ENCODE data around the gene BRAF. TPM values are rescaled to one million over a fixed set of nuclear protein-coding genes. Genes with fewer than 3 reads are reported as not detected.
A peak's percentile ranks its signal among the peaks of the same experiment; 100 is the strongest.
"Not testable (repeated sequence)": the region's sequence is repeated elsewhere in the genome, so short reads cannot be mapped to it uniquely, and the experiment has no call there.

Gene BRAF
- total RNA-seq, 2 experiments from 2014 or later, result 49.9 to 57.8 TPM

GRCh38 chr7:140671966-140672365 is 252.8 kb downstream of the BRAF start:
- peak overlapping the region; percentile 85 for H3K4me3 Mint-ChIP-seq
- H3K4me1 Mint-ChIP-seq (ENCODE audit: low read depth), result peaks cover 32% of the 10 kb centered on the region
- ChIA-PET CTCF (no interaction called here), POLR2A (interaction anchor here (1.7 kb wide), 2 partner anchors 24 to 28 kb away, joined by 4 to 13 read pairs; partner anchors contain the start of gene NDUFB2)
- peak in 1 of 14 experiments; percentile 12 for DNase-seq
- H3K27ac Mint-ChIP-seq, result peak overlapping the region; percentile 79
- H3K9me3 Mint-ChIP-seq, result no peaks in the 10 kb centered on the region
- no peak overlapping the region for H3K27ac ChIP-seq (ENCODE audit: low read depth in 1 of 2, low read length in 2 of 2)
- no peaks in the 10 kb centered on the region for H3K9me3 ChIP-seq (ENCODE audit: control insufficient read depth in 1 of 2, insufficient read depth in 1 of 2, low read length in 2 of 2)
- intact Hi-C loops (cut with DNase I, micrococcal nuclease), result loop anchor here (2.0 to 5.0 kb wide), 5 partner anchors 193 to 345 kb away; partner anchors contain the start of genes MKRN1 (in 2 of the 2), BRAF (in 1 of the 2) and RAB19 (in 1 of the 2)
- H3K4me1 ChIP-seq (ENCODE audit: insufficient read depth, low read length), result peaks cover 29% of the 10 kb centered on the region
- H3K27me3 Mint-ChIP-seq, result no peaks in the 10 kb centered on the region
- TF ChIP-seq, protein P1, sequence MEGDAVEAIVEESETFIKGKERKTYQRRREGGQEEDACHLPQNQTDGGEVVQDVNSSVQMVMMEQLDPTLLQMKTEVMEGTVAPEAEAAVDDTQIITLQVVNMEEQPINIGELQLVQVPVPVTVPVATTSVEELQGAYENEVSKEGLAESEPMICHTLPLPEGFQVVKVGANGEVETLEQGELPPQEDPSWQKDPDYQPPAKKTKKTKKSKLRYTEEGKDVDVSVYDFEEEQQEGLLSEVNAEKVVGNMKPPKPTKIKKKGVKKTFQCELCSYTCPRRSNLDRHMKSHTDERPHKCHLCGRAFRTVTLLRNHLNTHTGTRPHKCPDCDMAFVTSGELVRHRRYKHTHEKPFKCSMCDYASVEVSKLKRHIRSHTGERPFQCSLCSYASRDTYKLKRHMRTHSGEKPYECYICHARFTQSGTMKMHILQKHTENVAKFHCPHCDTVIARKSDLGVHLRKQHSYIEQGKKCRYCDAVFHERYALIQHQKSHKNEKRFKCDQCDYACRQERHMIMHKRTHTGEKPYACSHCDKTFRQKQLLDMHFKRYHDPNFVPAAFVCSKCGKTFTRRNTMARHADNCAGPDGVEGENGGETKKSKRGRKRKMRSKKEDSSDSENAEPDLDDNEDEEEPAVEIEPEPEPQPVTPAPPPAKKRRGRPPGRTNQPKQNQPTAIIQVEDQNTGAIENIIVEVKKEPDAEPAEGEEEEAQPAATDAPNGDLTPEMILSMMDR (IDR thresholded peaks at IDR 0.05), result no peak
- ATAC-seq (ENCODE audit: poor library complexity), result no peak
- H3K27me3 ChIP-seq (ENCODE audit: control insufficient read depth in 1 of 2, insufficient read depth in 2 of 2, low read length in 2 of 2), result no peaks in the 10 kb centered on the region
- peaks cover 9% of the 10 kb centered on the region for H3K36me3 ChIP-seq (ENCODE audit: insufficient read depth, low read length)
- peaks cover 16% of the 10 kb centered on the region for H3K36me3 Mint-ChIP-seq (ENCODE audit: low read depth)
- no peak overlapping the region for H3K4me3 ChIP-seq (ENCODE audit: low read length)

DNA sequence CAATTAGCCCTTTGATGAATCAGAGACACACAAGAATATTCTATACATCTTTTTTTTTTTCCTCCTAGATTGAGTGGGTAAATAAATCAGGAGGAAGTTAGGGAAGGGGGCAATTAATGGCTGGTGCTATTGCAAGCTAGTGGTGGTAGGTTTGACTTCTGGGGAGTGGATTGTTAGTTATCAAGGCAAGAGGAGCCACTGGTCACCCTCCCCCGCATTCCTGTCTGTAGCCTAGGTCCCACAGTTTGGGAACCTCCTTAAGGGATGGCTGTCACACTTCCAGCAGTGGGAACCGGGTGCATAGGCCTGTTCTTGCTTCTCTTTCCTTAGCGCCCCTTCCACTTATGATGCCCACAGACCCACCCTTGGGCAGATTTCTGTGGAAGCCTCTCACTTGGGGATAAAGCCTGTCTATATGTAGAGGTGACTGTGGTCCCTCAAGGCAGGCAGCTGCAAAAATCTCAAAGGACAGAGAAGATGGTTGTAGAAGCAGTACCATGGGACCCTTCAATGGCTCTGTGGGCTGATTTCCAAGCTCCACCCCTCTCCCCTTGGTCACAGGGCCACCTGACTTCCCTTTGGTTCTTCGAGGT is 254.3 kb downstream of the BRAF start:
- intact Hi-C loops (cut with DNase I, micrococcal nuclease), result loop anchor here in 1 of 2 experiments (5.0 kb wide), 4 partner anchors 193 to 347 kb away; partner anchors contain the start of genes BRAF, MKRN1 and RAB19
- no peaks in the 10 kb centered on the region for H3K9me3 ChIP-seq (ENCODE audit: control insufficient read depth in 1 of 2, insufficient read depth in 1 of 2, low read length in 2 of 2)
- CTCF ChIA-PET, result no interaction called here
- H3K27me3 Mint-ChIP-seq, result no peaks in the 10 kb centered on the region
- H3K27me3 ChIP-seq (ENCODE audit: control insufficient read depth in 1 of 2, insufficient read depth in 2 of 2, low read length in 2 of 2), result no peaks in the 10 kb centered on the region
- DNase-seq (no peak), ATAC-seq (ENCODE audit: poor library complexity) (no peak)
- no peaks in the 10 kb centered on the region for H3K36me3 ChIP-seq (ENCODE audit: insufficient read depth, low read length)
- POLR2A ChIA-PET, result no interaction called here
- no peaks in the 10 kb centered on the region for H3K9me3 Mint-ChIP-seq
- H3K4me3 Mint-ChIP-seq, result peak overlapping the region; percentile 51
- TF ChIP-seq, protein P1 (IDR thresholded peaks at IDR 0.05), result no peak
- peaks cover 1% of the 10 kb centered on the region for H3K36me3 Mint-ChIP-seq (ENCODE audit: low read depth)
- H3K4me3 ChIP-seq (ENCODE audit: low read length), result no peak overlapping the region
- H3K27ac Mint-ChIP-seq, result no peak overlapping the region
- H3K4me1 Mint-ChIP-seq (ENCODE audit: low read depth), result peaks cover 28% of the 10 kb centered on the region
- peaks cover 23% of the 10 kb centered on the region for H3K4me1 ChIP-seq (ENCODE audit: insufficient read depth, low read length)
- H3K27ac ChIP-seq (ENCODE audit: low read depth in 1 of 2, low read length in 2 of 2), result no peak overlapping the region

- CTCF ChIA-PET, result not testable (repeated sequence)
Measured at GRCh38 chr7:140669862-140670261, 254.9 kb downstream of the BRAF start.

More at GRCh38 chr7:140669862-140670261, 254.9 kb downstream of the BRAF start:
- peak overlapping the region; percentile 31 for H3K4me3 Mint-ChIP-seq
- H3K4me3 ChIP-seq (ENCODE audit: low read length); H3K27ac ChIP-seq (ENCODE audit: low read depth in 1 of 2, low read length in 2 of 2); H3K36me3 ChIP-seq (ENCODE audit: insufficient read depth, low read length); H3K27me3 Mint-ChIP-seq; POLR2A ChIA-PET; H3K9me3 ChIP-seq (ENCODE audit: control insufficient read depth in 1 of 2, insufficient read depth in 1 of 2, low read length in 2 of 2); H3K9me3 Mint-ChIP-seq; H3K27ac Mint-ChIP-seq; H3K36me3 Mint-ChIP-seq (ENCODE audit: low read depth); DNase-seq; H3K27me3 ChIP-seq (ENCODE audit: control insufficient read depth in 1 of 2, insufficient read depth in 2 of 2, low read length in 2 of 2); ATAC-seq (ENCODE audit: poor library complexity): not testable (repeated sequence)
- intact Hi-C loops (cut with DNase I, micrococcal nuclease), result loop anchor here in 1 of 2 experiments (5.0 kb wide), 4 partner anchors 193 to 347 kb away; partner anchors contain the start of genes BRAF, MKRN1 and RAB19
- peaks cover 22% of the 10 kb centered on the region for H3K4me1 Mint-ChIP-seq (ENCODE audit: low read depth)
- peaks cover 18% of the 10 kb centered on the region for H3K4me1 ChIP-seq (ENCODE audit: insufficient read depth, low read length)

Measured in CD4-positive, alpha-beta T cell (primary cell).